Forelimb muscle (tissue), 1 donor: ENCODE data around the gene ZNF784. TPM values are rescaled to one million over a fixed set of nuclear protein-coding genes. Genes with fewer than 3 reads are reported as not detected.
"Not testable (repeated sequence)": the region's sequence is repeated elsewhere in the genome, so short reads cannot be mapped to it uniquely, and the experiment has no call there.

ENCODE experiments used
- DNase-seq: peaks from one replicate; pipeline ENCODE4 v3.0.0-alpha.2; 2013; ENCODE audit warnings: low read depth
- polyA plus RNA-seq: library from polyadenylated mRNA; unstranded; fragments of 120-200 nt; gene quantifications from one replicate; pipeline ENCODE4 v1.2.1, GENCODE V29; 2013; ENCODE audit not compliant: insufficient read length

ZNF784 gene
- polyA plus RNA-seq, 1 donor: 10.0 TPM

- DNase-seq: not testable (repeated sequence)
Measured at GRCh38 chr19:55583897-55584296, 40.5 kb downstream of the ZNF784 start.

- not testable (repeated sequence) for DNase-seq
Measured at GRCh38 chr19:55582284-55582683, 42.1 kb downstream of the ZNF784 start.

- DNase-seq: no peak
Measured at GRCh38 chr19:55581823-55582223, 42.5 kb downstream of the ZNF784 start.

- DNase-seq: no peak
Measured at GRCh38 chr19:55581145-55581822, 43.1 kb downstream of the ZNF784 start.

GRCh38 chr19:55580628-55581144 is 43.7 kb downstream of the ZNF784 start, which contains the start of gene ZNF579:
Gene ZNF579, minus strand, starts transcription at chr19:55580848. Its CDS starts 1,209 bp downstream, at chr19:55579639.
- no peak for DNase-seq

GRCh38 chr19:55579766-55580621 is 44.4 kb downstream of the ZNF784 start:
- DNase-seq: no peak

GRCh38 chr19:55578761-55579747 is 45.3 kb downstream of the ZNF784 start:
- no peak for DNase-seq

GRCh38 chr19:55578031-55578760 is 46.2 kb downstream of the ZNF784 start:
- no peak for DNase-seq

GRCh38 chr19:55576746-55577145 is 47.6 kb downstream of the ZNF784 start:
- no peak for DNase-seq

- DNase-seq: not testable (repeated sequence)
Measured at GRCh38 chr19:55573929-55574328, 50.4 kb downstream of the ZNF784 start.

Other genes with a start within 250 kb of the ZNF784 start
- not detected for gene TMEM190, start 247.7 kb downstream of the ZNF784 start, polyA plus RNA-seq
- 0.23 TPM for gene TMEM238, start 240.3 kb downstream of the ZNF784 start, polyA plus RNA-seq
- 1,731 TPM for gene RPL28, start 238.6 kb downstream of the ZNF784 start, polyA plus RNA-seq
- gene UBE2S, start 216.8 kb downstream of the ZNF784 start, polyA plus RNA-seq: 41.0 TPM
- gene SHISA7, start 181.3 kb downstream of the ZNF784 start, polyA plus RNA-seq: 0.14 TPM
- 36.2 TPM for gene ISOC2, start 162.9 kb downstream of the ZNF784 start, polyA plus RNA-seq
- not detected for gene C19orf85, start 159.8 kb downstream of the ZNF784 start, polyA plus RNA-seq
- 4.1 TPM for gene ZNF628, start 147.9 kb downstream of the ZNF784 start, polyA plus RNA-seq
- gene NAT14, start 139.4 kb downstream of the ZNF784 start, polyA plus RNA-seq: 27.0 TPM
- 17.3 TPM for gene SSC5D, start 136.1 kb downstream of the ZNF784 start, polyA plus RNA-seq
- gene SBK2, start 87.4 kb downstream of the ZNF784 start, polyA plus RNA-seq: 3.1 TPM
- gene SBK3, start 79.0 kb downstream of the ZNF784 start, polyA plus RNA-seq: not detected
- 12.0 TPM for gene ZNF579, start 43.7 kb downstream of the ZNF784 start, polyA plus RNA-seq
- 11.1 TPM for gene FIZ1, start 25.0 kb downstream of the ZNF784 start, polyA plus RNA-seq
- gene ZNF524, start 24.3 kb downstream of the ZNF784 start, polyA plus RNA-seq: 10.0 TPM
- 7.6 TPM for gene ZNF865, start 18.9 kb downstream of the ZNF784 start, polyA plus RNA-seq
- 19.9 TPM for gene ZNF580, start 16.4 kb upstream of the ZNF784 start, polyA plus RNA-seq
- gene ZNF581, start 19.1 kb upstream of the ZNF784 start, polyA plus RNA-seq: 30.1 TPM
- gene CCDC106, start 23.6 kb upstream of the ZNF784 start, polyA plus RNA-seq: 15.1 TPM
- gene U2AF2, start 30.5 kb upstream of the ZNF784 start, polyA plus RNA-seq: 110 TPM
- gene EPN1, start 50.7 kb upstream of the ZNF784 start, polyA plus RNA-seq: 82.6 TPM
- not detected for gene NLRP9, start 113.8 kb upstream of the ZNF784 start, polyA plus RNA-seq
- 2.0 TPM for gene RFPL4A, start 134.5 kb upstream of the ZNF784 start, polyA plus RNA-seq
- gene RFPL4AL1, start 144.6 kb upstream of the ZNF784 start, polyA plus RNA-seq: 0.63 TPM
- gene NLRP11, start 207.4 kb upstream of the ZNF784 start, polyA plus RNA-seq: not detected
- not detected for gene NLRP4, start 212.0 kb upstream of the ZNF784 start, polyA plus RNA-seq